B cell (primary cell): ENCODE data around the gene STAMBP. TPM values are rescaled to one million over a fixed set of nuclear protein-coding genes. Genes with fewer than 3 reads are reported as not detected.

Experiments
- ATAC-seq: fragments of 200-7000 bp; cut with Tn5 transposase; one replicate; pipeline ENCODE4 v1.10.0; 2021; ENCODE audit warnings: low read depth, mild to moderate bottlenecking, moderate number of reproducible peaks, moderate library complexity
- CTCF ChIA-PET: fragments of 350-600 bp; sonication (Branson Sonifier 250); formaldehyde crosslinking; loops from one replicate; lab custom pipeline; 2021; ENCODE audit warnings: antibody characterized with exemption, inconsistent platforms; lab: Charles Lee
- POLR2A ChIA-PET: fragments of 350-600 bp; sonication (Branson Sonifier 250); formaldehyde crosslinking; loops from one replicate; lab custom pipeline; 2021; ENCODE audit warnings: antibody characterized with exemption; lab: Charles Lee
- DNase-seq: peaks from one replicate; pipeline ENCODE4 v3.0.0; 2013
- H2AFZ ChIP-seq: 2 replicates; pipeline ENCODE4 v1.6.1; 2012; ENCODE audit warnings: mild to moderate bottlenecking, low read depth, low read length; ENCODE audit not compliant: insufficient read depth, poor library complexity, severe bottlenecking
- H3K27ac ChIP-seq, 2 donors: 1 replicate in 1 of 2; 2 replicates in 1 of 2; pipeline ENCODE4 v1.5.1; 2012 to 2013; ENCODE audit warnings: low read length in 2 of 2, mild to moderate bottlenecking in 2 of 2, moderate library complexity in 1 of 2
- H3K27me3 ChIP-seq, 4 experiments: fragments of 200-600 bp in 1 of 4; sonication (generic) in 1 of 4; replicated peaks in 1 of 4; 1 replicate in 2 of 4; 2 replicates in 2 of 4; pipeline versions ENCODE4 v1.6.1 to v1.7.0; 2013 to 2016; ENCODE audit warnings: low read length in 3 of 4, mild to moderate bottlenecking in 2 of 4, mixed read lengths in 1 of 4, moderate library complexity in 1 of 4; ENCODE audit not compliant: insufficient read depth in 4 of 4, control insufficient read depth in 3 of 4; ENCODE audit errors: control extremely low read depth in 1 of 4
- H3K36me3 ChIP-seq, 2 experiments: replicated peaks in 1 of 2; 1 replicate in 1 of 2; 2 replicates in 1 of 2; pipeline versions ENCODE4 v1.6.1 to v1.7.1; 2013; ENCODE audit warnings: low read length in 1 of 2; ENCODE audit not compliant: insufficient read depth in 2 of 2, control insufficient read depth in 1 of 2; ENCODE audit errors: control extremely low read depth in 1 of 2, extremely low read depth in 1 of 2
- H3K4me1 ChIP-seq, 2 donors: fragments of 200-600 bp in 1 of 2; sonication (generic) in 1 of 2; 1 replicate in 1 of 2; 2 replicates in 1 of 2; pipeline versions ENCODE4 v1.5.1 to v1.6.1; 2013 to 2017; ENCODE audit warnings: low read length in 2 of 2; ENCODE audit not compliant: control insufficient read depth in 2 of 2, insufficient read depth in 2 of 2
- H3K4me2 ChIP-seq: replicated peaks from 2 replicates; pipeline ENCODE3; 2012; ENCODE audit warnings: mild to moderate bottlenecking, low read depth, low read length; ENCODE audit not compliant: poor library complexity, severe bottlenecking
- H3K4me3 ChIP-seq, 5 experiments: fragments of 200-600 bp in 1 of 5; sonication (generic) in 1 of 5; 1 replicate in 3 of 5; 2 replicates in 2 of 5; pipeline versions ENCODE4 v1.5.1 to v1.7.0; 2011 to 2016; ENCODE audit warnings: low read length in 4 of 5, mild to moderate bottlenecking in 4 of 5, low read depth in 2 of 5, control low read depth in 1 of 5, moderate library complexity in 1 of 5; ENCODE audit not compliant: insufficient read depth in 1 of 5; ENCODE audit errors: control extremely low read depth in 1 of 5, extremely low read depth in 1 of 5
- H3K79me2 ChIP-seq: fragments of 200-600 bp; sonication (generic); one replicate; pipeline ENCODE4 v1.6.0; 2016; ENCODE audit warnings: low read length; ENCODE audit not compliant: control insufficient read depth, insufficient read depth
- H3K9ac ChIP-seq: fragments of 200-600 bp; sonication (generic); 2 replicates; pipeline ENCODE4 v1.6.1; 2017; ENCODE audit warnings: mild to moderate bottlenecking, low read length, moderate library complexity
- H3K9me3 ChIP-seq, 3 donors: one replicate each; pipeline versions ENCODE4 v1.6.1 to v1.7.1; 2013; ENCODE audit warnings: low read length in 2 of 3; ENCODE audit not compliant: control insufficient read depth in 2 of 3, insufficient read depth in 1 of 3; ENCODE audit errors: control extremely low read depth in 1 of 3
- H4K20me1 ChIP-seq: 2 replicates; pipeline ENCODE4 v1.6.0; 2012; ENCODE audit warnings: mild to moderate bottlenecking, low read length; ENCODE audit not compliant: insufficient read depth, control insufficient read depth, poor library complexity, severe bottlenecking
- H3K27ac Mint-ChIP-seq: one replicate; pipeline ENCODE4 v1.8.0; 2021; ENCODE audit warnings: mixed read lengths
- H3K27me3 Mint-ChIP-seq: one replicate; pipeline ENCODE4 v1.8.0; 2021; ENCODE audit warnings: mixed read lengths
- H3K4me1 Mint-ChIP-seq: one replicate; pipeline ENCODE4 v1.8.0; 2021; ENCODE audit warnings: mixed read lengths
- H3K4me3 Mint-ChIP-seq: one replicate; pipeline ENCODE4 v1.8.0; 2021; ENCODE audit warnings: mixed read lengths
- H3K9me3 Mint-ChIP-seq: one replicate; pipeline ENCODE4 v1.8.0; 2022; ENCODE audit warnings: mixed read lengths; ENCODE audit not compliant: insufficient read depth
- CTCF ChIP-seq: fragments of 200-600 bp; IDR thresholded peaks from one replicate; pipeline ENCODE4 v1.8.0; 2022; ENCODE audit warnings: antibody characterized with exemption, mild to moderate bottlenecking
- EZH2 ChIP-seq: IDR thresholded peaks from 2 replicates; pipeline ENCODE4 v1.6.1; 2012; ENCODE audit warnings: borderline replicate concordance, low read depth, mild to moderate bottlenecking, moderate library complexity, low read length; ENCODE audit not compliant: insufficient read depth, poor library complexity, severe bottlenecking
- WGBS: methylation state at CpG from one replicate; pipeline ENCODE4 v1.1.5; 2013; ENCODE audit warnings: missing lambda C conversion rate; ENCODE audit not compliant: insufficient coverage; 5-methylcytosine and 5-hydroxymethylcytosine counted together
- intact Hi-C: fragments of 100-400 bp; cut with micrococcal nuclease; formaldehyde crosslinking; loops from one replicate; pipeline ENCODE4 v1.10.0; 2022
- polyA plus RNA-seq: library from polyadenylated mRNA; depleted of rRNA; stranded (reverse); fragments of >200 nt; gene quantifications from 2 replicates; pipeline ENCODE4 v1.2.3, GENCODE V29; 2012
- total RNA-seq, 2 donors: library from RNA; stranded (reverse); fragments of 120-200 nt in 1 of 2; gene quantifications; 1 replicate in 1 of 2; 2 replicates in 1 of 2; pipeline versions ENCODE4 v1.2.3 to v1.2.4, GENCODE V29; 2013 to 2022

Gene STAMBP
- total and polyA plus RNA-seq, 2 donors (not counting 1 experiment from before 2014, with no cell fraction given) = 21.8 to 32.5 TPM

- Histone ChIP-seq H3K4me2 (no peak overlapping the region), H2AFZ (no peak overlapping the region), H3K9me3 (no peaks in the 10 kb centered on the region), H3K4me1 (peaks cover 3 to 12% of the 10 kb centered on the region in 2 donors), H3K27ac (no peak overlapping the region), H3K27me3 (no peaks in the 10 kb centered on the region), H3K4me3 (no peak overlapping the region), H3K9ac (no peak overlapping the region), H3K36me3 (no peaks in the 10 kb centered on the region), H4K20me1 (no peaks in the 10 kb centered on the region), H3K79me2 (no peaks in the 10 kb centered on the region)
- CTCF ChIA-PET = no interaction called here
- WGBS = 100% methylated on average over 1 of the region's 2 CpGs
- Mint-ChIP-seq H3K27me3 (peaks cover 13% of the 10 kb centered on the region), H3K4me1 (peaks cover 6% of the 10 kb centered on the region), H3K27ac (peak overlapping the region; percentile 33), H3K9me3 (no peaks in the 10 kb centered on the region), H3K4me3 (no peak overlapping the region)
- intact Hi-C loops = no loop called here
- POLR2A ChIA-PET = no interaction called here
- DNase-seq = no peak
- TF ChIP-seq EZH2 (no peak), CTCF (no peak)
- ATAC-seq = no peak
Measured at GRCh38 chr2:73894475-73894850, 65.7 kb downstream of the STAMBP start.

- H3K4me3 ChIP-seq = no peak overlapping the region
- DNase-seq (no peak), ATAC-seq (no peak)
- WGBS = 83% methylated on average over 6 of the region's 6 CpGs
- no peak overlapping the region for H3K4me2 ChIP-seq
- no peak overlapping the region for H3K27ac Mint-ChIP-seq
- H3K9me3 ChIP-seq = no peaks in the 10 kb centered on the region
- H3K36me3 ChIP-seq = no peaks in the 10 kb centered on the region
- H3K9me3 Mint-ChIP-seq = no peaks in the 10 kb centered on the region
- peaks cover 6% of the 10 kb centered on the region for H3K4me1 Mint-ChIP-seq
- no peaks in the 10 kb centered on the region for H3K27me3 ChIP-seq
- no peaks in the 10 kb centered on the region for H3K79me2 ChIP-seq
- POLR2A ChIA-PET = no interaction called here
- no peaks in the 10 kb centered on the region for H4K20me1 ChIP-seq
- intact Hi-C loops = no loop called here
- no peak overlapping the region for H2AFZ ChIP-seq
- peaks cover 3 to 12% of the 10 kb centered on the region in 2 donors for H3K4me1 ChIP-seq
- H3K27ac ChIP-seq = no peak overlapping the region
- no peak overlapping the region for H3K4me3 Mint-ChIP-seq
- H3K27me3 Mint-ChIP-seq = peaks cover 13% of the 10 kb centered on the region
- H3K9ac ChIP-seq = no peak overlapping the region
- TF ChIP-seq CTCF (no peak), EZH2 (no peak)
- CTCF ChIA-PET = no interaction called here
Measured at GRCh38 chr2:73894877-73895276, 66.1 kb downstream of the STAMBP start.
